K562 (cell line): ENCODE measurements around the gene TEX9. TPM values are rescaled to one million over a fixed set of nuclear protein-coding genes. Genes with fewer than 3 reads are reported as not detected.

Source experiments
- BRD9 ChIP-seq: fragments of 450-650 bp; IDR thresholded peaks from 2 replicates; pipeline ENCODE4 v1.6.1; 2018; ENCODE audit warnings: low read depth; ENCODE audit not compliant: partially characterized antibody
- BRF1 ChIP-seq: IDR thresholded peaks from 3 replicates; pipeline ENCODE4 v1.6.1; 2011; ENCODE audit warnings: borderline replicate concordance, mild to moderate bottlenecking; ENCODE audit not compliant: insufficient read length; ENCODE audit errors: extremely low read depth
- CBX5 ChIP-seq: IDR thresholded peaks from 2 replicates; pipeline ENCODE4 v1.6.1; 2014; ENCODE audit warnings: low read depth, borderline replicate concordance
- DPF2 ChIP-seq: fragments of 450-650 bp; IDR thresholded peaks from 2 replicates; pipeline ENCODE4 v1.6.1; 2016
- GATAD2B ChIP-seq: fragments of 450-650 bp; IDR thresholded peaks from 2 replicates; pipeline ENCODE4 v1.6.1; 2017; ENCODE audit warnings: mild to moderate bottlenecking, borderline replicate concordance
- KLF13 ChIP-seq: fragments of 450-650 bp; IDR thresholded peaks from 2 replicates; pipeline ENCODE4 v1.6.1; 2016; ENCODE audit warnings: missing genetic modification characterization, low read depth, mild to moderate bottlenecking, missing compliant biosample characterization, moderate library complexity, borderline replicate concordance
- NBN ChIP-seq: fragments of 450-650 bp; IDR thresholded peaks from 2 replicates; pipeline ENCODE4 v1.6.1; 2016; ENCODE audit warnings: low read depth, mild to moderate bottlenecking
- NEUROD1 ChIP-seq: fragments of 150-350 bp; IDR thresholded peaks from 2 replicates; pipeline ENCODE4 v1.6.1; 2014; ENCODE audit warnings: borderline replicate concordance, low read length, low read depth; ENCODE audit not compliant: partially characterized antibody
- NKRF ChIP-seq: fragments of 450-650 bp; IDR thresholded peaks from 2 replicates; pipeline ENCODE4 v1.6.1; 2016; ENCODE audit warnings: borderline replicate concordance
- PHB ChIP-seq: fragments of 250-450 bp; sonication (Bioruptor Pico); IDR thresholded peaks from 2 replicates; pipeline ENCODE4 v1.5.0; 2021
- PKNOX1 ChIP-seq: fragments of 450-650 bp; IDR thresholded peaks from 2 replicates; pipeline ENCODE4 v1.6.1; 2016
- SAFB ChIP-seq: fragments of 200-400 bp; formaldehyde crosslinking; IDR thresholded peaks from 2 replicates; pipeline ENCODE4 v1.6.1; 2017; ENCODE audit warnings: low read depth, low read length, borderline replicate concordance
- SMARCA4 ChIP-seq: fragments of 450-650 bp; IDR thresholded peaks from 2 replicates; pipeline ENCODE4 v1.6.1; 2016
- TAL1 ChIP-seq: fragments of 450-650 bp; IDR thresholded peaks from 2 replicates; pipeline ENCODE4 v1.6.1; 2016; ENCODE audit warnings: mild to moderate bottlenecking
- TRIM28 ChIP-seq: fragments of 450-650 bp; IDR thresholded peaks from 2 replicates; pipeline ENCODE4 v1.6.1; 2017
- XRCC3 ChIP-seq: fragments of 450-650 bp; IDR thresholded peaks from 2 replicates; pipeline ENCODE4 v1.6.1; 2017; ENCODE audit warnings: mild to moderate bottlenecking, moderate library complexity
- ZBTB9 ChIP-seq: fragments of 450-650 bp; formaldehyde crosslinking; IDR thresholded peaks from 2 replicates; pipeline ENCODE4 v1.4.0; 2020; ENCODE audit warnings: mild to moderate bottlenecking, moderate library complexity
- ZFP36 ChIP-seq: fragments of 150-350 bp; IDR thresholded peaks from 2 replicates; pipeline ENCODE4 v1.6.1; 2018; ENCODE audit warnings: low read length, low read depth; ENCODE audit not compliant: partially characterized antibody
- ZNF197 ChIP-seq: fragments of 200-800 bp; sonication (Bioruptor generic); IDR thresholded peaks from 2 replicates; pipeline ENCODE4 v1.6.1; 2016; ENCODE audit warnings: low read depth, missing genetic modification characterization, missing compliant biosample characterization
- ZNF277 ChIP-seq: fragments of 250-450 bp; sonication (Bioruptor Pico); IDR thresholded peaks from 2 replicates; pipeline ENCODE4 v1.8.0; 2022; ENCODE audit warnings: inconsistent platforms, mild to moderate bottlenecking, moderate library complexity, borderline replicate concordance
- ZNF384 ChIP-seq: IDR thresholded peaks from 2 replicates; pipeline ENCODE4 v1.6.1; 2012; ENCODE audit warnings: low read depth, low read length, improper control_type of control experiment
- ZNF668 ChIP-seq: fragments of 250-450 bp; sonication (Bioruptor Pico); IDR thresholded peaks from 2 replicates; pipeline ENCODE4 v1.8.0; 2022; ENCODE audit warnings: mild to moderate bottlenecking, inconsistent platforms
- ZNF76 ChIP-seq: fragments of 250-450 bp; sonication (Bioruptor Pico); IDR thresholded peaks from 2 replicates; pipeline ENCODE4 v1.4.0; 2020; ENCODE audit warnings: mild to moderate bottlenecking, moderate library complexity, borderline replicate concordance
- polyA plus RNA-seq, 8 experiments: library from polyadenylated mRNA; depleted of rRNA in 4 of 8; stranded (reverse) in 5 of 8; unstranded in 3 of 8; fragments of >200 nt; fragmentation: Nextera tagmentation in 2 of 8; fragmentation: Illumina TruSeq in 1 of 8; extraction: Ambion mirVana in 2 of 8; extraction: Trizol in 1 of 8; gene quantifications; 2 replicates each; pipeline versions ENCODE4 v1.2.1 to v1.2.3, GENCODE V29; 2011 to 2014; ENCODE audit warnings: inconsistent platforms in 1 of 8, missing spikeins in 1 of 8
- total RNA-seq, 7 experiments: library from RNA; depleted of rRNA in 6 of 7; stranded (reverse); fragments of >200 nt in 6 of 7; fragmentation: Illumina TruSeq in 2 of 7; extraction: Trizol in 2 of 7; gene quantifications; 2 replicates each; pipeline versions ENCODE4 v1.2.1 to v1.2.3, GENCODE V29; 2011 to 2021; ENCODE audit warnings: low replicate concordance in 1 of 7

The TEX9 gene
- total and polyA plus RNA-seq, 9 of the 15 experiments (the other 6 are each of a cell fraction or from before 2014, with no cell fraction given) = 0.93 to 3.6 (median 2.4) TPM

GRCh38 chr15:56320316-56320715 lies 44.9 kb upstream of the TEX9 start (continued):
- TF ChIP-seq ZNF197 = no peak
- no peak for TF ChIP-seq ZNF277 (CRISPR knock-in tag)
- TF ChIP-seq ZFP36 = no peak
- TF ChIP-seq PKNOX1 = no peak
- no peak for TF ChIP-seq BRD9
- TF ChIP-seq ZBTB9 = no peak
- TF ChIP-seq CBX5 = no peak
- no peak for TF ChIP-seq GATAD2B
- TF ChIP-seq SMARCA4 = peak; percentile 89
- no peak for TF ChIP-seq SAFB
- no peak for TF ChIP-seq XRCC3
- no peak for TF ChIP-seq PHB (CRISPR knock-in tag)
- TF ChIP-seq ZNF76 (CRISPR knock-in tag) = no peak
- TF ChIP-seq ZNF384 = no peak
- TF ChIP-seq TRIM28 = 0 out of 2 replicates have a peak, but pooled peaks have one; percentile 53
- peak; percentile 70; the same call in 1 of the 2 replicates for TF ChIP-seq NBN
- TF ChIP-seq NKRF = no peak
- TF ChIP-seq NEUROD1 = peak; percentile 70
- TF ChIP-seq KLF13 (tag) = no peak
- TF ChIP-seq BRF1 = no peak
- peak; percentile 94 for TF ChIP-seq DPF2
- TF ChIP-seq ZNF668 (CRISPR knock-in tag) = no peak
- TF ChIP-seq TAL1 = peak; percentile 90
